GM18861 (cell line): ENCODE results near the gene GRK6.
A peak's percentile ranks its signal among the peaks of the same experiment; 100 is the strongest.

Source experiments
- ATAC-seq: cut with Tn5 transposase; IDR thresholded peaks from one replicate; pipeline ENCODE4 v1.9.1; 2021; ENCODE audit not compliant: unreplicated experiment

Gene GRK6

DNA sequence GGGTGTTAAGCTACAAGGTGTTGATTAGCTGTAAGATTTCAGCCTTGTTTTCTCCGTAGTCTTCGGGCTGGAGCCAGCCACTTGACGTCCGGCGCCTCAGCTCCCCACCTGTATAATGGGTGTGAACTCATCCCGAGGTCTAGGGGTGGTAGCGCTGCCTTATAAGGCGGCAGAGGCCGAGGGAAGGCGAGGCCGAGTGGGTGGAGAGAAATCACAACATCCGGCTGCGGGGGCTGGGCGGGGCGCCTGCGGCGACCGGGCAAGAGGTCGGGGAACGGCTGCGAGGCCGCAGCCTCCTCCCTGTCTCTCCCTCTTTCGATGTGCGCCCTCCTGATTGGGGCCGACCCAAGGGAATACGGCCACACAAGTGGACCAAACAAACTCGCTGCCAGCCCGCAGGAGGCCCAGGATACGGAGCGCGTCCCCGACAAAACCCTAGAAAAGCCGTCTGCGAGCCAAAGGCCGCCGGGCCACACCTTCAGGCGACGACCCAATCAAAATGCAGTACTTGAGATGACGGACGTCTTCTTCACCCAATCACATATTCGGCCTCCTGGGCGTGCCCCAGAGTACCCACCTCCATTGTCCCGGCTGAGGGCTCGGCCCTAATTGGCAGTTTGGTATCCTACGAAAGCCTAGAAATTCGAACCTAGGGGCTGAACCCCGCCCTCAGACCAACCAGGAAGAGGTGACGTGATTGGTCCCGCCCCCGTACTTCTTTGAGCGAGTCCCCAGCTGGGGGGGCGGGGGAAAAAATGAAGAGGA lies 493 bp upstream of the GRK6 start:
- ATAC-seq: peak; percentile 75

DNA sequence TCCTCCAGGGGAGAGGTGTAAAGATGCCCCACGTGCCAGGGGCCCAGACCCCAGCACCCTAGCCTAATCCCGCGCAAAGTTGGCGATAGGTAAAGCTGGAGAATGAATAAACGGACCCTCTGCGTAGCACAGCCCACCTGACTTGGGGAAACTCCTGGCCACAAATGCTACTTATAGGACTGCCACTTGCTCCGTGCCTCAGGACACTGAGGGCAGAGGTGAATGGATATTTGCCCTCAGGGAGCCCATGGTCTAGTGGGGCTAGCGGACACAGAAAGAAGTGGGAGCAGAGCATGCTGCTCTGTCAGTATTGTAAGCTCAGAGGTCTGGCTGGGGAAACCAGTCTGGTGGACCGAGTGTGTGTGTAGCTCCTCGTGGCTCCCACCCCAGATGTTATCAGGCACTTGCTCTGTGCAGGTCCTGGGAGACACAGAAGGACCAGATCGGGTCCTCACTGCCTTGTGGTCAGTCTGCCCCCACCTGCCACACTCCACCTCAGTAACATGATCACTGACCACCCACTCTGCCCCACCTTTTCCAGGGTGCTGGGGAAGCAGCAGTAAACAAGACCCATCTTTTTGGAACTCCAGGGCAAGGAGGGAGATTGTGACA lies 841 bp downstream of the GRK6 start:
- no peak for ATAC-seq

DNA sequence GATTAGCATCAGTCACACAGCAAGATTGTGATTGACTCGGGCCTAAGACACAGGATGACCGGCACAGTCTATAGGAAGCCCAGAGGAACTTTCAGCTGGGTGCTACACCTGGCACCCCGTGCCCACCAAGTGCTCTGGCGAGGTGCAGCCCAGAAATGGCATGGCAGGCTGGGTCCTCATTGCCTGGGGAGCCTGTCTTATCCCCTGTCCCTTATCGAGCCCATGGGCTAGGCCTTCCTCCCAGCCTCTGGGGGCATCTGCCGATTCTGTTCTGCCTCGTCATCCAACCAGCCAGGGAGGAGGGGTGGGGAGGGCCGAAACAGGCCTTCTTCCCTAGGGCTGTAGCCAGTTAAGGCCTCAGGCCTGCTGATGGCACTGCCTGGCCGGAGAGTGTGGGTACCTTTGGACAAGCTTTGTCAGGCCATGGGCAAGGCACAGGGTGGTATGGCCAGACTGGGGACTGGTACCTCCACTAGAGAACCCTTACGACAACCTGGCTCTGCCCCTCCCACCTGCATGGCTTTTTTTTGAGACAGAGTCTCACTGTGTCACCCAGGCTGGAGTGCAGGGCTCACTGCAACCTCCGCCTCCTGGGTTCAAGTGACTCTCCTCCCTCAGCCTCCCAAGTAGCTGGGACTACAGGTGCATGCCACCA lies 1.6 kb downstream of the GRK6 start:
- ATAC-seq: no peak

DNA sequence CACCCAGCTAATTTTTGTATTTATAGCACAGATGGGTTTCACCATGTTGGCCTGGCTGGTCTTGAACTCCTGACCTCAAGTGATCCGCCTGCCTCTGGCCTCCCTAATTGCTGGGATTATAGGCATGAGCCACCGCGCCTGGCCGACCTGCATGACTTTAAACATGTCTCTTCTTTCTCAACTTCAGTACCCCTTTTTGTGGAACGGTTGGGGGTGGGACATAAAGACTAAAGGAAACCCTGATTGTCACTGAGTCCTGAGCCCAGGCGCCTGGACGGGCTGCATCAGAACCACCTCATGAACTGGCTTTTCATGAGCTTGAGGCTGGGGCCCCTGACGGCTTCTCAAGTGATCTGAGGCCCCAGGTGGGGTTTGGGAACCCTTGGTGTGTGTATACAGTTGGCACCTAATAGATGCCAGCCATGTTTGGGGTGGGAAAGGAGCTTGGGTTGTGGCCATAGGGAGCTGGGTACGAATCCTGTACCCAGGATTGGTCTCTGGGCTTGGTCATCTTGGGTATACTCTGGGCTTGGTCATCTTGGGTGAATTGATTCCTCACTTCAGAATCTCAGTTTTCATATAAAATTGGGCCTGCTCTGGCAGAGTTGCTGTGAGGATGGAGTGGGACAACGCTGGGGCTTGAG lies 2.2 kb downstream of the GRK6 start:
- no peak for ATAC-seq

DNA sequence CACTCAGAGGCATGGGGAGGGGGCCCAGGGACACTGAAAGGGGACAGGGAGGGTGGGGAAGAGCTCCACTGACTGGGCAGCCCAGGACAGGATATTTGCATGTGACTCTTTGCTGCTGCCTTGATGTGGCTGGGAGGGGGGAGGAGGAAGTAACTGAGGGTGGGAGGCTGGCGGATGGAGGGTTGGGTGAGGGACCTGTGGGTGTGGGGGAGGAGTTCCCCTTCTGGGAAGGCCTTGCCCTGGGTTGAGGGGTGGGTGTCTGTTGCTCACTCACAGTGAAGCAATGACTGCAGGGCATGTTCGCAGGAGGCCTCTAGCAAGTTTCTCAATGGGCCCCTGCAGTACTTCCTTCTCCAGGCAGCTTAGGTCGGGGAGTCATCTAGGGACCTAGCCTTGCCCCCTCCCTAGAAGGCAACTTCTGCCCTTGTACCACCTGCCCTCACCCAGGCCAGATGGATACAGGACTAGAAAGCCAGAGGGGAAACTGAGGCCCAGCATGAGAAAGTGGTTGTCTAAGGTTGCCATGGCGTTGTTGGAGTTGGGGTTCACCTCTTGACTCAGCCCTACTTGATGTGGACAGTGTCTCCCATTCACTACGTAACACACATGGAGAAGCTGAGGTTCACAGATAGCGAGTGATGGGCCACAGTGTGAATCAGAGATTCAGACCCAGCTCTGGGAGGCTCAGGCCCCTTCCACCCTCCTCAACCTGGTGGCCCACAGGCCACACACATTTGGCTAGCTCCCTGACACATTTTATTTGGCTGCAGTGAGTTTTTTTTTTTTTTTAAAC lies 3.0 kb downstream of the GRK6 start:
- ATAC-seq: no peak

DNA sequence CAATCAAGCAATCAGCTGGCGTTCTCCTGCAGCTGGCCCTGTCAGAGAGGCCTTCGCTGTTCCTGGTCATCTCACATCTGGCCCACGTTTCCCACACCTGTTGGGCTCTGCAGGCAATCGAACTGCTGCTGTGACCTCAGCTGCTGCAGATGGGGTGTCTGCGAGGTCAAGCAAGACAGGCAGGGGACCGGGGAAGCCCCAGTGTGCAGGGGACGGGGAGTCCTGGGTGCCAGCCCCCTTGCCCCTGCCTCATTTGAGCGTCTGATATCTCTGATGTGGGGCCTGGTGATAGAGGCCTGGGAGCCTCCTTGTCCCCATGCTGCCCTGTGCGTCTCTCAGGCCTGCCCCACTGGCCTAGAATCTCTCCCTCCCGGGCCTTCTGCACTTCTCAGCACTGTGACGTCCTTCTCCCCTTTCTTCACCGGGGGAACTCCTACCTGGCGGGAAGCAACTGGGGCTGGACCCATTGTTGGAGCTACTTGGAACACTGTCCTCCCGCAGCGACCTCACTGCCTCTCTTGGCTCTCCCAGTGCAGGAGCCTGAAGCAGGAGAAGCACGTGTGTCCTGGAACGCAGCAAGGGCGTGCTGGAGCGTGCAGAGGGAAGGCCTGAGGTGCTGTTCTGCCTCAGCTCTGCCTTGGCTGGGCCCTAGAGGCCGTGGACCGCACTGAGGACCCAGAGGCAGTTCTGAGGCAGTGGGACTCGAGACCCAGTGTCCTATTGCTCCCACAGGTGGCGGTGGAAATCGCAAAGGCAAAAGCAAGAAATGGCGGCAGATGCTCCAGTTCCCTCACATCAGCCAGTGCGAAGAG lies 3.9 kb downstream of the GRK6 start:
- no peak for ATAC-seq

DNA sequence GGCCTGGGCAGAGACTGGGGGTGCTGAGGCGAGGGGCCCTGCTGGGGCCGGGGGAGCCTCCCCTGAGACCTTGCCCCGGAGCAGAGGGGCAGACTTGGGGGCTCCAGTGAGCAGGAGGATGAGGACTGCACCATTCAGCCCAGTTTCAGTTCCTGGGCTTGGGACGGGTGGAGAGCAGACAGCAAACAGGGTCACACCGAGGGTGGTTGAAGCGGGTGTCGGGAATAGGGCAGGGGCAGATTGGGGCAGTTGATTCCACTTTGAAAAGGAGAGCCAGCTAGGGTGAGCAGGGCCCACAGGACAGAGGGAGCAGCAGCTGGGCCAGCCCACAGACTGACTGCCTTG lies 4.5 kb downstream of the GRK6 start:
- no peak for ATAC-seq

DNA sequence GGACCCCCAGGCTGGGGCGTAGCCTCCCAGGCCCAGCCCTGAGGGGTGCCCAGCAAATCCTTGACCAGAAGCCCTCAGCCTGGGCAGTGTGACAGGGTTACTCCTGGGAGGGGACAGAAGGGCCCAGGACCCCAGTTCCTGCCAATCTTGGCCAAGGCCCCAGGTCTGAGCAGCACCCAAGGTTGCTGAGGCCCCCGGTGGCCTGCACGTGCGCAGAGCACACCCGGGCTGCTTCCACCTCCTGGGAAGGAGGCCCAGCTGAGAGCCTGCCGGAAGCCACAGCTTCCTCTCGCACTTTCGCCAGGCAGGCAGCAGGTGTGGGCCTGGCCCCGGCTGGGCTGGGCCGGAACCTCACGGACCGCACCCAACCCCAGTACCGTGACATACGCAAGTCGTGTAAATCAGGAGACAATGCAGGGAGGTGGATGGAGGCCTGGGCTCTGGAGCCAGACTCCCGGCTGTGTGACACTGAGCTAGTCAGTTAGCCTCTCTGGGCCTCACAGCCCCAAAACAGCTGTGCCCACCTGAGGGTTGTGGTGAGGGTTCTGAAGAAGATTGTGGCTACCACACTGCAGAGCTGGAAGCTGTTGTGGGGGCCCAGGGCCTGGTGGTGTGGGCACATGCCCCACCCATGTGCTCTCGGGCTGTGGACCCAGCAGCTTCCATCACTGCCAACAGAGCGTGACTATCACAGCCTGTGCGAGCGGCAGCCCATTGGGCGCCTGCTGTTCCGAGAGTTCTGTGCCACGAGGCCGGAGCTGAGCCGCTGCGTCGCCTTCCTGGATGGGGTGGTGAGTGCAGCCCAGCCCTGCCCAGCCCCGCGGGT lies 5.1 kb downstream of the GRK6 start:
- peak; percentile 47 for ATAC-seq

DNA sequence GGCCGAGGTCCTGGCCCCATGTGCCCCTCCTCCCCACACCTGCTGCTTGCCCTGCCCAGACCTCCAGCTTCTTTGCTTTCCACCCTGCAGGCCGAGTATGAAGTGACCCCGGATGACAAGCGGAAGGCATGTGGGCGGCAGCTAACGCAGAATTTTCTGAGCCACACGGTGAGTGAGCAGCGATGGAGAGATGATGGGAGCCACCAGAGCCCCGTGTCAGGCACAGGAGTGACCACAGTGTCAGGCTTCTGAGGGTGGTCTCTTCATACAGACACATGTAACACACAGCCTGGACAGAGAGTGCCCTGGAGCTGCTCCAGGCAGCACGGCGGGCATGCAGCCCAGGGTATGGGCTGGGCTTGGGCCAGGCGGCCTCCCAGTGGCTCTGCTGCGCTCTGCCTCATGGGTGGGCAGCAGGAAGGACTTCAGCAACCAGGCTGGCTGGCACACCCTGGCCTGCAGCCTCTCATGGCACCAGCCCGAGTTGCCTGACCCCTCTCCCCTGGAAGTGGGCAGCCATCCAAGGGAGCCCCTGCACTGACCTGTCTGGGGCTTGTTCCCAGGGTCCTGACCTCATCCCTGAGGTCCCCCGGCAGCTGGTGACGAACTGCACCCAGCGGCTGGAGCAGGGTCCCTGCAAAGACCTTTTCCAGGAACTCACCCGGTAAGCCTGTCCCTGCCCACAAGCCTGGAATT lies 5.8 kb downstream of the GRK6 start:
- ATAC-seq: no peak

DNA sequence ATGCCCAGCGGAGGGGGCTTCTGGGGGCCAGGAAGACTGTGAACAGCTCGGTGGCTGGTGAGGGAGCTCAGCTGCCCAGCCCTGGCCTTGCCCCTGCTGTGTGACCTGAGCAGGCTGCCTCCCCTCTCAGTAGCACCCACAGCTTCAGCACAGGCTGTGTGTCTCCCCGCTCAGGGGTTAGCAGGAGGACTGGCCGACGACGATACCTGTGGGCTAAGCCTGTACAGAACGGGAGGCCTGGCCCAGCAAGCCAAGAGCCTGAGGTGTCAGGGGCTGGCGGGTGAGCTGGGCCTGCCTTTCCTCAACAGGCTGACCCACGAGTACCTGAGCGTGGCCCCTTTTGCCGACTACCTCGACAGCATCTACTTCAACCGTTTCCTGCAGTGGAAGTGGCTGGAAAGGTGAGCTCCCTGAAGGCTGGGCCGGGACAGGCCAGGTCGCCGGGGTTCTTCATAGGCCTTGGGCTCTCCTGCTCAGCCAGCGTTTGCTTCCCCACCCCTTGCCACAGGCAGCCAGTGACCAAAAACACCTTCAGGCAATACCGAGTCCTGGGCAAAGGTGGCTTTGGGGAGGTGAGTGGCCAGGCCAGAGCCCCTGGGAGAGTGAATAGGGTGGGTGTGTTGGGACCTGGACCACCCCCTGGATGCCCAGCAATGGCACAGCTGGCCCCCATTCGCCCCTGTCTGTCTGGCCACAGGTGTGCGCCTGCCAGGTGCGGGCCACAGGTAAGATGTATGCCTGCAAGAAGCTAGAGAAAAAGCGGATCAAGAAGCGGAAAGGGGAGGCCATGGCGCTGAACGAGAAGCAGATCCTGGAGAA lies 6.6 kb downstream of the GRK6 start:
- no peak for ATAC-seq

DNA sequence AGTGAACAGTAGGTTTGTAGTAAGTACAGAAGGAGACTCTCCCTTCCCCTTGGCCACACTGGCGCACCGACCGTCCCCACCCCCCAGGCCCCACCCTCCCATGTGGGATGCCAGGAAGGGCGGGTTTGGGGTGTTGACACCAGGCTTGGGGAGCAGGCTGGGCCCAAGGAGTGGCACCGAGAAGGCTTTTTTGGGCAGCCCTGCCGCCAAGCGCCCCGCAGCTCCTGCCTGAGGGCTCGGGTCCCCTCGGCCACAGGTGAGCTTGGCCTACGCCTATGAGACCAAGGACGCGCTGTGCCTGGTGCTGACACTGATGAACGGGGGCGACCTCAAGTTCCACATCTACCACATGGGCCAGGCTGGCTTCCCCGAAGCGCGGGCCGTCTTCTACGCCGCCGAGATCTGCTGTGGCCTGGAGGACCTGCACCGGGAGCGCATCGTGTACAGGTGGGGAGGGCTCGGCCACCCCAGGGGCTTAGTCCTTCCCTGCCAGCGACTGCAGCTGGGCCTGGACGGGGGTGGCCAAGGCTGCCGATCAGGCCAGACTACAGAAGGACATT lies 7.3 kb downstream of the GRK6 start:
- no peak for ATAC-seq

DNA sequence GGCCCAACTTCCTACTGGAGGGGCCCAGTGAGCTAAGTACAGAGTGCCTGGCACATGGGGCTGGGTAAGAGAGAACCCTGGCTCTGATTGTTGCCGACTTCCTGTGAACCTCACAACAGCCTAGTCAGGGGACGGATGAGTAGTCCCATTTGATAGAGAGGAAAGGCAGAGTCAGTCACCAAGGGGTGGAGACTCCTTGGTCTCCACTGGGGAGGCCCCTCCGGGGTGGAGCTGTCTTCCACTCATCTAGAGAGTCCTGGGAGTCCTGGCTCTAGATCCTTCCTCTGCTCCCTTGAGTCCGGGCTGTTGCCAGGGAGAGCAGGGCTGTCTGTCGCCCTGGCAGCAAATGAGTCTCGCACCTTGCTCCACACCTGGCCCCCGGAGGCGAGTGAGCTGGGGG lies 8.0 kb downstream of the GRK6 start:
- ATAC-seq: no peak

DNA sequence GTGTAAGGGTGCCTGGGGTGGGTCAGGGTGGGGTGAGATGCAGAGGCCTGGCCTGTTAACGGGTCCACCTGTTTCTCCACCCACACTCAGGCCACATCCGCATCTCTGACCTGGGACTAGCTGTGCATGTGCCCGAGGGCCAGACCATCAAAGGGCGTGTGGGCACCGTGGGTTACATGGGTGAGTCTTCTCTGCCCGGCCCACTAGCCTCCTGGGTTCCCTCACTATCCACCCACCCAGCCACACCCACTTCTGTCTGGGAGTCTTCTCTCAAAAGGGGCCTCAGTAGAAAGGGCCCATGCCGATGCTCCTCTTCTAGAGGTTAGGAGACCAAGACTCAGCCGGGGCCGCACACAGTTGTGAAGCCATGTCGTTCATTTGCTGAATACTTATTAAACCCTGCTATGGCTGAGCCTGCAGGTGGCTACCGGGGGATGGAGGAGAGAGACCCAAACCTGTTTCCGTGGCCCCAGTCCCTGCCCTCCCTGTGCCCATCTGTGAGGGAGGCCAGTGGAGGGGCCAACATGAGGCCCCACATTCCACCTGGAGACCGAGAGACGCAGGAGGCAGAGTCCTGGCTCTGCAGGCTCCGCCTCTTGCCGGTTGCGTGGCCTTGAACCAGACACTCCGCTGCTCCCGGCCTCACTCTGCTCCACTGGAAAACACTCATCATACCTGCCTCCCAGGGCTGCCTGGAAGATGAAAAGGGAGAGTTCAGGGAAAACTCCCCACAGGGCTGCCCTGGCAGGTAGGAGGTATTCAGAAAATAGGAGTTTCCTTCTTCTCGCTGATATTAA lies 8.7 kb downstream of the GRK6 start:
- ATAC-seq: no peak

DNA sequence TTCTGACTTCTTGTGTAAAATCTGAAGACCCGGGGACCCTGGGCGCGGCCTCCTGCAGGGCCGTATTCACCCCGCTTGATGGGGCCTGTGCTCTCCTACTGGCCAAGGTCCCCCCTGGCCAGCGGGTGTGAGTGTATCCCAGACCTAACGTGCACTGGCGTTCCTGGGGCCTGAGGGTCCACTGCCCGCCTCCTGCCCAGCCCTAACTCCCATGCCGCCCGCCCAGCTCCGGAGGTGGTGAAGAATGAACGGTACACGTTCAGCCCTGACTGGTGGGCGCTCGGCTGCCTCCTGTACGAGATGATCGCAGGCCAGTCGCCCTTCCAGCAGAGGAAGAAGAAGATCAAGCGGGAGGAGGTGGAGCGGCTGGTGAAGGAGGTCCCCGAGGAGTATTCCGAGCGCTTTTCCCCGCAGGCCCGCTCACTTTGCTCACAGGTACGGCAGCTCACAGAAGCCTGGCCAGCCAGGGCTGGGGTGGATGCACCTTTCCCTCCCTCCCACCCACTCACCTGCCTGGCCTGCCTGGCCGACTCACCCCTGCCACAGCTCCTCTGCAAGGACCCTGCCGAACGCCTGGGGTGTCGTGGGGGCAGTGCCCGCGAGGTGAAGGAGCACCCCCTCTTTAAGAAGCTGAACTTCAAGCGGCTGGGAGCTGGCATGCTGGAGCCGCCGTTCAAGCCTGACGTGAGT lies 9.5 kb downstream of the GRK6 start:
- no peak for ATAC-seq

DNA sequence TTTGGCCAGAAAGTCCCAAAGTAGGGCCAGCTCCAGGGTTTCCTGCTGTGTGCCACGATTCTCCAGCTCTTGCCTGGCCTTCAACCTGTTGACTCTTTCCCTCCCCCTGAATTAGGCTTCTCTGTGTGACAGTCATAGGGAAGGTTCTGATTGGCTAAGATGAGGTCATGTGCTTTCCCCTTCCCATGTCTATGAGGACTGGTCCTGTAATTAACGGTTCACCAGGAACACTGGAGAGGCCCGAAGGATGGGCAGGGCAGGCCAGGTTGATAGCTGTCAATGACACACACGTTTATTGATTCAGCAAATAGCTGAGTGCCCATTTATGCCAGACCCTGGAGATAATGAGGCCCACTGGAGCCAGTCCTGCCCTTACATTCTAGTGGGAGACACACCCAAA lies 11.1 kb downstream of the GRK6 start:
- ATAC-seq: no peak

DNA sequence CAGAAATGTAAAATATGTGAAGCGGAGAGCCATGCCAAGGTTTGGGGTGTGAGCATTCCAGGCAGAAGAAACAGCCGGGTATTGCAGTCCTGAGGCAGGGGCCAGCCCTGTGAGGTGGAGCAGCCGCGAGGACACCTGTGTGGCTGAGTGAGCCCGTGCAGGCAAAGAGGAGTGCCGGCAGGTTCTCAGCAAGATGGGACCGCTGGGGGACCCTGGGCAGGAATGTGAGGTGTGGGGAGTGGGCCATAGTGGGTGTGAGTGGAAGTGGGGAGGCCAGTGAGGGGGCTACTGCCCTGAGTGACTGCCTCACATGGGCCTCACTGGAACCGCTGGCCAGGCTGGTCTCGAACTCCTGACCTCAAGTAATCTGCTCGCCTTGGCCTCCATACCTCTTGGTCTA lies 12.0 kb downstream of the GRK6 start:
- ATAC-seq: no peak
